Effector memory CD8-positive, alpha-beta T cell (primary cell): ENCODE measurements around the gene DIS3L2.
"Not testable (repeated sequence)": the region's sequence is repeated elsewhere in the genome, so short reads cannot be mapped to it uniquely, and the experiment has no call there.

Source experiments
- ATAC-seq: fragments of 150-1000 bp; cut with Tn5 transposase; replicated peaks from 2 replicates; pipeline ENCODE4 v1.10.0; 2021; ENCODE audit warnings: mild to moderate bottlenecking, moderate library complexity
- DNase-seq, 3 experiments: peaks; one replicate each; pipeline ENCODE4 v3.0.0; 2021
- H3K27ac Mint-ChIP-seq, 2 donors: one replicate each; pipeline ENCODE4 v1.8.0; 2022; ENCODE audit warnings: mild to moderate bottlenecking in 2 of 2, mixed read lengths in 2 of 2, moderate library complexity in 2 of 2
- H3K27me3 Mint-ChIP-seq, 2 donors: one replicate each; pipeline ENCODE4 v1.8.0; 2022; ENCODE audit warnings: mixed read lengths in 2 of 2
- H3K36me3 Mint-ChIP-seq: one replicate; pipeline ENCODE4 v1.8.0; 2022; ENCODE audit warnings: mild to moderate bottlenecking, moderate library complexity, mixed read lengths; ENCODE audit not compliant: insufficient read depth
- H3K4me1 Mint-ChIP-seq, 2 donors: one replicate each; pipeline ENCODE4 v1.8.0; 2022; ENCODE audit warnings: low read depth in 2 of 2, mixed read lengths in 2 of 2
- H3K4me3 Mint-ChIP-seq, 2 donors: one replicate each; pipeline ENCODE4 v1.8.0; 2022; ENCODE audit warnings: mild to moderate bottlenecking in 2 of 2, mixed read lengths in 2 of 2, moderate library complexity in 2 of 2
- H3K9me3 Mint-ChIP-seq, 2 donors: one replicate each; pipeline ENCODE4 v1.8.0; 2022; ENCODE audit warnings: mixed read lengths in 2 of 2

The DIS3L2 gene

DNA sequence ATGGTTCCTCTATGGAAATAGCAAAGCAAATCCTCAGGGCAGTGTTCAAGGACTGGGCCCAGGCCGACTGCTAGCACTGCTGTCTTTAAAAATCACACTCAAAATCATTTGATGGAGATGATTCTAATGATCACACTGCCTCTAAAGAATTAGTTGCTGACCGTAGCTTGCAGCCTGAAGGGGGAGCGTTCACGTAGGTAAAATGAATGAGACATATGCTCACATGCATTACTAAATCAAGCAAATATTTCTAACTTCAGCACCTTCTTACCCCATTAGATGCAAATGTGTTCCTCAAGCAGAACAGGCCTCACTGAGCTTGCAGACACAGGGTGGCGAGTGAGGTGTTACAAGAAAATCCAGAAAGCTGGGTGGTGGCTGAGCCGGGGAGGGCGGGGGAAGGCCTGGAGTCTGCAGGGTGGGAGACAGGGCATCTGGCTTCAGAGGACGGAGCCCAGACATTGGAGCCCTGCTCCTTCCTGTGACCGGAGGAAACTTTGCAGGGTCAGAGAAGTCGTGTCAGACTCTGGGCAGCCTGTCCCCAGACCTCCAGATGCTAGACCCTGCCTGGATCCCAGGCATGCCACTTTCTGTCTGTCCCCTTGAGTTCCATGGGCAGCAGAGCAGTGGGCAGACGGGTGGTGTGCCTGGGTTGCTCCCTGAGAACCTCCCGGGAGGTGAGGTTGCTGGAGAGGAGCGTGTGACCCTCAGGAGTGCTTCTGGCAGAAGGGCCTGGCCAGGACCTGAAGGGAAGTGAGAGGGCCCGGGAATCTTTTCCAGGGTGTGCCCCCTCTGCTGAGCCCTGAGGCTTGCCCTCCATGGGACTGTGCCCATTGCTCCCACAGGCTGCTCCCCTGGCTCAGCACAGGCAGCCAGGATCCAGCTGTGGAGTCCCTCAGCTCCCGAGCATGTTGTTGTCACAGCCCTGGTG is 28.3 kb upstream of the DIS3L2 start:
- ATAC-seq (no peak), DNase-seq (no peak)
- H3K36me3 Mint-ChIP-seq, result no peaks in the 10 kb centered on the region
- no peak overlapping the region for H3K27ac Mint-ChIP-seq
- peaks cover 25 to 54% of the 10 kb centered on the region in 2 donors for H3K27me3 Mint-ChIP-seq
- no peaks in the 10 kb centered on the region for H3K4me1 Mint-ChIP-seq
- no peak overlapping the region for H3K4me3 Mint-ChIP-seq
- H3K9me3 Mint-ChIP-seq, result no peaks in the 10 kb centered on the region

DNA sequence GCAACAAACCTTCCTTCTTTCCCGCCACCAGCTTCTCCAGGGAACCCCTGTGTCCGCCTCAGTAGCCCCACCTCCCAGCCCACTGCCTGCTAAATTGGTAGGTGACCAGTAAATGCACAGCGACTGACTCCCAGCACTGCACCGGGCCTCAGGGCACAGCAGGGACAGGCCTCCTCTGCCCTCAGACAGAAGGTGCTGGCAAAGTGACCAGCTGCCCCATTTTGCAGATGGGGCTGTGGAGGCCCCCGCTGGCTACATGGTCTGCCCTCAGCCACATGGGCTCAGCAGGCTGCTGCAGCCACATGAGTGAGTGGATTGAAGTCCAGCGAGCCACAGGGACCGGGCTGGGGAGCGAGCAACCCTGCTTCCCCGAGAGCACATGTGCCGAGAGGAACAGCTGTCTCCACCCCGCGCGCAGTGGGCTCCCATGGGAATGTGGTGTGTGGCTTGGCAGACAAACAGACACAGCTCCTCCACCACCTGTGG is 27.6 kb upstream of the DIS3L2 start:
- no peaks in the 10 kb centered on the region for H3K36me3 Mint-ChIP-seq
- no peak overlapping the region for H3K4me3 Mint-ChIP-seq
- ATAC-seq (no peak), DNase-seq (no peak)
- H3K9me3 Mint-ChIP-seq, result no peaks in the 10 kb centered on the region
- no peak overlapping the region for H3K27ac Mint-ChIP-seq
- H3K27me3 Mint-ChIP-seq, result peaks cover 18 to 53% of the 10 kb centered on the region in 2 donors
- no peaks in the 10 kb centered on the region for H3K4me1 Mint-ChIP-seq

DNA sequence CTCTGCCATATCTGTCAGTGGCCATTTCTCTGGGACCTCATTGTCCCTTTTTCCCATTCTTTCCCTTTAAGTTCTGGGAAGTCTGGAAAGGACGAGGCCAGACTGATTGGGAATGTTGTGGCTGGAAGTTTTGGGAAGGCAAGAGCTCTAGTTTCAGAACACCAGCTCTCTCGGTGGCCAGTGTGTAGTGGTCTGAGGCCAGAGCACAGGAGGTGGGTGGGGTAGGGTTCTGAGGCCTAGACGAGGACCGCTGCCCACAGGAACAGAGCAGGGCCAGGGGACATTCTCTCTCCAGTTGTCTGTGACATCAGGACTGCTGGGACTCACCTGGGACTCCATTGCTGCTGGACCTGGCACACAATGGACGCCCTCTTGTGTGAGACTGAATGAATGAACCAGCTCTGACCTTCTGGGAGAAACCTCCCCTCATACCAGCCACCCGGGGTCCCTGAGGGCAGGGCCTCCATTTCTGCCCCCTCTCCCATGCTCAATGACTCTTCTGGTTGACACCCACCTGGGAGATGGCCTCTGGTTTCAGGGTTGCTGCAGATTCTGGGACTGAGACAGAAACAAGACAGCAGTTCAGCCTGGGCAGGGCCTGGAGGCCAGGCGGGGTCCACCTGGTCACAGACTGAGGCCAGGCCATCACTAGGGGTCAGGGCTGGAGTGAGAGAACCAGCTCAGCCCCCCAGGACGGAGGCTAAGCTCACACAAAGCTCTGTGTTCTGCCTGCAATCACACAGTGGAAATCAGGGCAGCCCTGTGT is 26.9 kb upstream of the DIS3L2 start:
- Mint-ChIP-seq H3K27ac (no peak overlapping the region), H3K27me3 (peaks cover 12 to 49% of the 10 kb centered on the region in 2 donors), H3K4me1 (no peaks in the 10 kb centered on the region), H3K9me3 (no peaks in the 10 kb centered on the region), H3K4me3 (no peak overlapping the region), H3K36me3 (no peaks in the 10 kb centered on the region)
- ATAC-seq (no peak), DNase-seq (no peak)

DNA sequence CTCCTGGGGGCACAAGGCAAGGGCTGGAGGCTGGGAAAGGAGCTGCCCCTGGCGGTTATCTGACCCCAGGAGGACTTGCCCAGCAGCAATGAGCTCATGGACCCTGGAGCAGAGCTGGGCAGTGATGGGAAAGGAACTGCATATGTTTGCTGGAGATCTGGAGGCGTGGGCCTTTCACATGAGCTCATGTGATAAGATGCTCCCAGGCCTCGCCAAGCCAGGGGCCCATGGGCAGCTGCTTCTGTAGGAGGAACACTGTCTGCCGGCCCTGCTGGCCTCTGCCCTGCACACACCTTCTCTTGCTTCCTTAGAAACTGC is 26.3 kb upstream of the DIS3L2 start:
- Mint-ChIP-seq H3K4me3 (no peak overlapping the region), H3K9me3 (no peaks in the 10 kb centered on the region), H3K27ac (no peak overlapping the region), H3K4me1 (no peaks in the 10 kb centered on the region), H3K36me3 (no peaks in the 10 kb centered on the region), H3K27me3 (peaks cover 7 to 44% of the 10 kb centered on the region in 2 donors)
- ATAC-seq, result no peak
- no peak for DNase-seq

GRCh38 chr2:231935815-231936214 is 25.7 kb upstream of the DIS3L2 start:
- H3K27me3 Mint-ChIP-seq, result peaks cover 4 to 42% of the 10 kb centered on the region in 2 donors
- no peak overlapping the region for H3K27ac Mint-ChIP-seq

GRCh38 chr2:231936491-231936890 is 25.0 kb upstream of the DIS3L2 start:
- H3K4me1 Mint-ChIP-seq, result no peaks in the 10 kb centered on the region
- ATAC-seq (no peak), DNase-seq (no peak)
- no peaks in the 10 kb centered on the region for H3K36me3 Mint-ChIP-seq
- no peak overlapping the region for H3K27ac Mint-ChIP-seq
- H3K4me3 Mint-ChIP-seq, result no peak overlapping the region
- H3K9me3 Mint-ChIP-seq, result no peaks in the 10 kb centered on the region
- peaks cover 5 to 42% of the 10 kb centered on the region in 2 donors for H3K27me3 Mint-ChIP-seq

More at GRCh38 chr2:231935815-231936214, 25.7 kb upstream of the DIS3L2 start:
- Mint-ChIP-seq H3K36me3 (no peaks in the 10 kb centered on the region), H3K9me3 (no peaks in the 10 kb centered on the region), H3K4me3 (no peak overlapping the region), H3K4me1 (no peaks in the 10 kb centered on the region)
- DNase-seq (no peak), ATAC-seq (no peak)

DNA sequence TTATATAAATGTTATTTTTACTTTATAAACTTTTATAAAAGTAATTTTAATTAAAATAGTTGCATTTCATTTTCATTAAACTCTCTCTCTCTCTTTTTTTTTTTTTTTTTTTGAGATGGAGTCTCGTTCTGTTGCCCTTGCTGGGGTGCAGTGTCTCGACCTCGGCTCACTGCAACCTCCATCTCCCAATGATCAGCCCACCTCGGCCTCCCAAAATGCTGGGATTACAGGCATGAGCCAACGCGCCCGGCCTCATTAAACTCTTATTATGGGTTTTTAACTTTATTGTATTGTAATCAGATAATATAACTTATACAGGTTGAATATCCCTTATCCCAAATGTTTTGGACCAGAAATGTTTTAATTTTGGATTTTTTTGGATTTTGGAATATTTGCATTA is 24.5 kb upstream of the DIS3L2 start:
- no peak for DNase-seq
- Mint-ChIP-seq H3K27ac (no peak overlapping the region), H3K4me1 (no peaks in the 10 kb centered on the region), H3K9me3 (no peaks in the 10 kb centered on the region), H3K27me3 (peaks cover 8 to 41% of the 10 kb centered on the region in 2 donors), H3K36me3 (no peaks in the 10 kb centered on the region), H3K4me3 (no peak overlapping the region)
- no peak for ATAC-seq

DNA sequence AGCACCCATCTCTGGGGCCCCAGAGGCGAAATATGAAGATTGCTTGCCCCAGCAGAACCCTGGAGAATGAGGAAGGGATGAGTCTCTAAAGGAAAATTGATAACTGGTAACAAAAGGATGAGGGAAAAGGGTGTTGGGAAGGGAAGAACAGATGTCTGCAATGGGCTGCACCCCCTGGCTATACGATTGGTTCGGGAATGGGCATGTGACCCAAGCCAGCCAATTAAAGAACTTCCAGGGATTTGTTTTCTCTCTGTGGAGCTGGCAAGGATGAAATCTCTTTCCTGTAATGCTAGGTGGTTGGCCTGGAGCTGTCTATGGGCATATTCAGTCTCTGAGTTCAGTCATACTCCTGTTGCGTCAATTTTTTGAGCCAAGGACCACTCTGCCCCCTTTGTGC is 22.5 kb upstream of the DIS3L2 start:
- no peaks in the 10 kb centered on the region for H3K36me3 Mint-ChIP-seq
- H3K27ac Mint-ChIP-seq, result no peak overlapping the region
- ATAC-seq (no peak), DNase-seq (no peak)
- H3K27me3 Mint-ChIP-seq, result peaks cover 12 to 25% of the 10 kb centered on the region in 2 donors
- H3K4me3 Mint-ChIP-seq, result no peak overlapping the region
- H3K4me1 Mint-ChIP-seq, result no peaks in the 10 kb centered on the region
- no peaks in the 10 kb centered on the region for H3K9me3 Mint-ChIP-seq

DNA sequence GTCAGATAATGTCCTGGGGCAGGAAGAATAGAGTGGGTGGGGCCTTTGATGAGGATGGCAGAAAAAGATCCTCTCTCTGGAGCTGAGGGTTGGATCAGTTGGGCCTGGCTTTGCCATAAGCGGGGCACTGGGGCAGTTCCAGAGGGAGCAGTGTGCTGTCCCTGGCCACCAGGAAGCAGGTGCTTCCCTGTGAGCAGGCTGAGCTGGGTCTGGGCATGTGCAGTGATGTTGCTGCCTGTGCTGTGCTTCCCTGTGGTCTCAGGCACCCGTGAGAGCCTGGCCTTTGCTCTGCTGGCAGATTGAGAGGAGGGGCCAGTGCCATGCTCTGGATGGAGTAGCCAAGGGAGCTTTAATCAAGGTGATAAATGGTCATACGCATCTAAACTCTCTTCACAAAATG is 20.7 kb upstream of the DIS3L2 start:
- H3K27ac Mint-ChIP-seq, result no peak overlapping the region
- ATAC-seq (no peak), DNase-seq (no peak)
- no peak overlapping the region for H3K4me3 Mint-ChIP-seq
- H3K9me3 Mint-ChIP-seq, result no peaks in the 10 kb centered on the region
- peaks cover 21 to 33% of the 10 kb centered on the region in 2 donors for H3K27me3 Mint-ChIP-seq
- no peaks in the 10 kb centered on the region for H3K4me1 Mint-ChIP-seq
- no peaks in the 10 kb centered on the region for H3K36me3 Mint-ChIP-seq

DNA sequence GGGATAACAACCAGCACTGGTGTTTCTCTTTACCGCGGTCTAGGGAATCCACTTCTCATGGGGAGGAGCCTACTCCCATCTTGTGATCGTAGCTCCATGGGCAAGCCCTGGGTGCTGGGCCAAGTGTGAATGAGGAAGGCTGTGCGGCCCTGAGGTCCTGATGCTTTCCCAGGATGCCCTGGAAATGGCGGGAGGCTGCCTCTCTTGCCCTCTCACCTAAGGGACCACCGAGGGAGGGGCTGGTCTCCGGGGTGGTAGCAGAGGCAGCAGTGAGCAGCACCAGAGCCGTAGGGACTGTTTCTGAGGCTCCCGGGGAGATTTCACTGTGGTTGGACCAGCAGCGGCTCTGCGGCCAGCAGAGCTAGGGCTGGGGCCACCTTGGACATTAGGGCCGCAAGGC is 19.8 kb upstream of the DIS3L2 start:
- no peaks in the 10 kb centered on the region for H3K4me1 Mint-ChIP-seq
- no peak for ATAC-seq
- no peak overlapping the region for H3K4me3 Mint-ChIP-seq
- no peaks in the 10 kb centered on the region for H3K9me3 Mint-ChIP-seq
- no peak overlapping the region for H3K27ac Mint-ChIP-seq
- H3K27me3 Mint-ChIP-seq, result peaks cover 21 to 33% of the 10 kb centered on the region in 2 donors
- DNase-seq, result no peak
- no peaks in the 10 kb centered on the region for H3K36me3 Mint-ChIP-seq

DNA sequence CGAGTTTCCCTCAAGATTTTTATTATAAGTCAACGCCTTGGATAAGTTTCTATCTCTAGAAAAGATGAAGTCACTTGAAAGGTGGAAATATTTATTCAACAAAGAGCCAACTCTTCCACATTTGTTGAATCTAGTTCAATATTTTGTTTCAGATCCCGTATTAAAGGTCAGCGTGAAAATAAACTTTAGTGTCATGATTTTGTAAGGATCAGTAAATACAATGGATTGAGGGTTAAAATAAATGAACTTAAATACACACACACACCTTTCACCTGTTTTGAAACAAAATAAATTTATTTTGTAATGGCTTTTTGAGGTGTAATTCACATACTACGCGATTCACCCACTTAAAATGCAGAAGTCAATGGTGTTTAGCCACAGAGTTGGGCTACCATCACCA is 19.3 kb upstream of the DIS3L2 start:
- Mint-ChIP-seq H3K27ac (no peak overlapping the region), H3K27me3 (peaks cover 21 to 33% of the 10 kb centered on the region in 2 donors), H3K9me3 (no peaks in the 10 kb centered on the region), H3K4me1 (no peaks in the 10 kb centered on the region), H3K36me3 (no peaks in the 10 kb centered on the region), H3K4me3 (no peak overlapping the region)
- ATAC-seq (no peak), DNase-seq (no peak)

- Mint-ChIP-seq H3K9me3 (no peaks in the 10 kb centered on the region), H3K36me3 (no peaks in the 10 kb centered on the region), H3K4me1 (no peaks in the 10 kb centered on the region), H3K4me3 (no peak overlapping the region), H3K27me3 (peaks cover 23 to 26% of the 10 kb centered on the region in 2 donors), H3K27ac (no peak overlapping the region)
- DNase-seq (no peak), ATAC-seq (no peak)
Observed at GRCh38 chr2:231946241-231946814, 15.2 kb upstream of the DIS3L2 start.

- not testable (repeated sequence) for H3K9me3 Mint-ChIP-seq, DNase-seq, H3K36me3 Mint-ChIP-seq, H3K4me1 Mint-ChIP-seq, ATAC-seq, H3K27ac Mint-ChIP-seq, H3K4me3 Mint-ChIP-seq
- H3K27me3 Mint-ChIP-seq, result peaks cover 24 to 28% of the 10 kb centered on the region in 2 donors
Observed at GRCh38 chr2:231947112-231947511, 14.4 kb upstream of the DIS3L2 start.
